GM23338 (cell line): ENCODE measurements around the gene PSMB7.

Source experiments
- CTCF ChIP-seq, 2 experiments: fragments of 200-600 bp in 1 of 2; sonication (generic) in 1 of 2; conservative IDR thresholded peaks; 2 replicates each; pipeline versions ENCODE4 v1.5.1 to v1.6.1; 2016 to 2017; ENCODE audit warnings: antibody characterized with exemption in 2 of 2, low read depth in 2 of 2, mild to moderate bottlenecking in 2 of 2, moderate library complexity in 1 of 2
- ETS1 ChIP-seq: IDR thresholded peaks from 2 replicates; pipeline ENCODE4 v1.6.1; 2016; ENCODE audit warnings: antibody characterized with exemption
- EZH2phosphoT487 ChIP-seq: fragments of 200-600 bp; sonication (generic); IDR thresholded peaks from one replicate; pipeline ENCODE4 v1.8.1; 2018; ENCODE audit warnings: antibody characterized with exemption; ENCODE audit not compliant: unreplicated experiment
- REST ChIP-seq: IDR thresholded peaks from one replicate; pipeline ENCODE4 v1.6.1; 2018; ENCODE audit warnings: antibody characterized with exemption; ENCODE audit not compliant: unreplicated experiment
- STAT1 ChIP-seq: IDR thresholded peaks from one replicate; pipeline ENCODE4 v1.6.1; 2016; ENCODE audit warnings: antibody characterized with exemption; ENCODE audit not compliant: unreplicated experiment

GRCh38 chr9:124373851-124374250, 41.4 kb downstream of the PSMB7 start:
- TF ChIP-seq CTCF (conservative IDR thresholded peaks at IDR 0.05; ENCODE audit: low read depth in 2 of 2) = no peak
- TF ChIP-seq STAT1 = no peak
- TF ChIP-seq EZH2phosphoT487 = no peak
- TF ChIP-seq ETS1 = no peak
- no peak for TF ChIP-seq REST
